ENCODE measurements around the gene THAP4.

The THAP4 gene

DNA sequence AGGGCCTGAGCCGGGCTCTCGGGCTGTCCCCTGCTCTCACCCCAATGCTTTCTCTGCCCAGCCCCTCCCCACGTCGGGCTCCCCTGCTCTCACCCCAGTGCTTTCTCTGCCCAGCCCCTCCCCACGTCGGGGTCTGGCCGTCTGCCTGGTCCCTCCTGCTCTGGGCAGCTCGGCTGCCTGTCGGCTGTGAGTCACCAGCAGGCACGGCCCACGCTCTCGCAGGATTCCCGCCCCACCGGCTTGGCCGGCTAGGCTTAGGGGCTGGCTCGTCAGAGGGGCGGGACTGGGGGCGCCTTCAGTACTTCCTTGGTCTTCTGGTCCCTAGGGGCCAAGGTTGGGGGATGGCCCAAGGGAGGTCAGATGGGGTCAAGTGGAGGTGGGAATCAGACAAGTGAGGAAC is 75.1 kb downstream of the THAP4 start:
- peak; percentile 58 for DNase-seq (ENCODE audit: low read depth)
- no peak for TF ChIP-seq MYC (IDR thresholded peaks at IDR 0.05; ENCODE audit: low read depth, low read length)
- TF ChIP-seq, protein P1, sequence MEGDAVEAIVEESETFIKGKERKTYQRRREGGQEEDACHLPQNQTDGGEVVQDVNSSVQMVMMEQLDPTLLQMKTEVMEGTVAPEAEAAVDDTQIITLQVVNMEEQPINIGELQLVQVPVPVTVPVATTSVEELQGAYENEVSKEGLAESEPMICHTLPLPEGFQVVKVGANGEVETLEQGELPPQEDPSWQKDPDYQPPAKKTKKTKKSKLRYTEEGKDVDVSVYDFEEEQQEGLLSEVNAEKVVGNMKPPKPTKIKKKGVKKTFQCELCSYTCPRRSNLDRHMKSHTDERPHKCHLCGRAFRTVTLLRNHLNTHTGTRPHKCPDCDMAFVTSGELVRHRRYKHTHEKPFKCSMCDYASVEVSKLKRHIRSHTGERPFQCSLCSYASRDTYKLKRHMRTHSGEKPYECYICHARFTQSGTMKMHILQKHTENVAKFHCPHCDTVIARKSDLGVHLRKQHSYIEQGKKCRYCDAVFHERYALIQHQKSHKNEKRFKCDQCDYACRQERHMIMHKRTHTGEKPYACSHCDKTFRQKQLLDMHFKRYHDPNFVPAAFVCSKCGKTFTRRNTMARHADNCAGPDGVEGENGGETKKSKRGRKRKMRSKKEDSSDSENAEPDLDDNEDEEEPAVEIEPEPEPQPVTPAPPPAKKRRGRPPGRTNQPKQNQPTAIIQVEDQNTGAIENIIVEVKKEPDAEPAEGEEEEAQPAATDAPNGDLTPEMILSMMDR (IDR thresholded peaks at IDR 0.05; ENCODE audit: low read depth, low read length): no peak
- TF ChIP-seq, protein P2, sequence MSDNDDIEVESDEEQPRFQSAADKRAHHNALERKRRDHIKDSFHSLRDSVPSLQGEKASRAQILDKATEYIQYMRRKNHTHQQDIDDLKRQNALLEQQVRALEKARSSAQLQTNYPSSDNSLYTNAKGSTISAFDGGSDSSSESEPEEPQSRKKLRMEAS (IDR thresholded peaks at IDR 0.05; ENCODE audit: low read depth, low read length): no peak
- no peak for TF ChIP-seq POLR2A (IDR thresholded peaks at IDR 0.05; ENCODE audit: extremely low read depth, insufficient read length)
- H3K4me3 ChIP-seq (ENCODE audit: low read depth, low read length): no peak overlapping the region

DNA sequence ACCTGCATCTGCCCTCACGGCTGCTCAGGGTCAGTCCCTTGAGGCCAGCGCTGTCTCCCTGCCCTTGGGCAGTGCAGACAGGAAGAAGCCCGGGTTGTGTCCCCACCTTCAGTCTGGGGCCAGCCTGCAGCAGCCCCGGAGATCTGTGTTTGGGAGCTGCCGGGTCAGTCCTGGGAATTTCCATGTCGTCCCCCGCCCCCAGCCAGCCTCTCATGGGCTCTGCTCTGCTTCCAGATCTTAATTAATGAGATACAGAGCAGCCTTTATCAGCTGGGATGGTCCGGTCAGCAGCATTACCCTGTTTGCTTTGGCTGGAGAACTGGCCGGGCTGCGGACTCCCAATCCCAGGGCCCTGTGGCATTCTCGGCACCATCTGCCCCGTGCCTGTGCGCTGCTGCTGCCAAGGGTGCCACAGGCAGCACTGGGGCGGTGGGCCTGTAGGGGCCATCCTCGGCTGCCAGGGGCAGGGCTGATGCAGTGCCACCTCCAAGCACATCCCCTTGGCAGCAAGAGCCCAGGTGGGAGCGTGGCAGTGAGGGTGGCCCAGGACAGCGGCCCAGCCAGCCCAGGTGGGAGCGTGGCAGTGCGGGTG is 76.0 kb downstream of the THAP4 start:
- TF ChIP-seq, protein P1 (IDR thresholded peaks at IDR 0.05; ENCODE audit: low read depth, low read length): no peak
- no peak for TF ChIP-seq POLR2A (IDR thresholded peaks at IDR 0.05; ENCODE audit: extremely low read depth, insufficient read length)
- TF ChIP-seq MYC (IDR thresholded peaks at IDR 0.05; ENCODE audit: low read depth, low read length): no peak
- no peak for DNase-seq (ENCODE audit: low read depth)
- H3K4me3 ChIP-seq (ENCODE audit: low read depth, low read length): no peak overlapping the region

DNA sequence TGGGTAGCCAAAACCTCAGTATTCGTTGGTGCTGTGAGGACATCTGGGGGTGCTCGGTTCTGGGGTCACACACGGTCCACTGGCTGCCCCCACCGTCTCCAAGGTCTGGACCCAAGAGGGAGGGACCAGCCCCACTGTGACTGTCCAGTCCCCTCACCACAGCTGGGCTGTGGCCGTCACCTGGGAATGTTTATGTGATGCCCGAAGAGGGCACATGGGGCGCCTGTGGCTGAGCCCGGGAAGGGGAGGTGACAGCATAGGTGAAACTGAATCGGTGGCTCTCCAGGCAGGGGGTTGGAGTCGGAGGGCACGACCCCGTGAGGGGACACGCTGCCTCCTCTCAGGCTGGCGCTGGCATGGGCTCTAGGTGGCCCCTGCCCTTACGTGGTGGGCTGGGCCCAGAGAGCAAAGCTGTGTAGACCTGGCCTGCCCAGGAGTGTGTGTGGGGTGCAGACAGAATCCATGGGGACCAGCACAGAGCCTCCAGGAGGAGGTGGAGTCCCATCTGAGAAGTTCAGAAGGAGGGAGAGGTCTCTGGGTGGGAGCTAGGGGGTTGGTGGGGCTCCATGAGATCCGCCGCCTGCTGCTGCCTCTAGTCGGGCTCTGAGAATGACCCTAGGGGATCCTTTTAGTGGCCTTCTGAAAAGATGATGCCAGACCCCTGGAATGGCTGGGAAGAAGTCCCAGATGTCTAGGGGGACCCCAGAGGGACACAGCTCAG is 76.6 kb downstream of the THAP4 start:
- no peak overlapping the region for H3K4me3 ChIP-seq (ENCODE audit: low read depth, low read length)
- DNase-seq (ENCODE audit: low read depth): no peak
- TF ChIP-seq POLR2A (IDR thresholded peaks at IDR 0.05; ENCODE audit: extremely low read depth, insufficient read length) (no peak), MYC (IDR thresholded peaks at IDR 0.05; ENCODE audit: low read depth, low read length) (no peak)
- TF ChIP-seq, protein P1 (IDR thresholded peaks at IDR 0.05; ENCODE audit: low read depth, low read length): no peak
- TF ChIP-seq, protein P2 (IDR thresholded peaks at IDR 0.05; ENCODE audit: low read depth, low read length): no peak

DNA sequence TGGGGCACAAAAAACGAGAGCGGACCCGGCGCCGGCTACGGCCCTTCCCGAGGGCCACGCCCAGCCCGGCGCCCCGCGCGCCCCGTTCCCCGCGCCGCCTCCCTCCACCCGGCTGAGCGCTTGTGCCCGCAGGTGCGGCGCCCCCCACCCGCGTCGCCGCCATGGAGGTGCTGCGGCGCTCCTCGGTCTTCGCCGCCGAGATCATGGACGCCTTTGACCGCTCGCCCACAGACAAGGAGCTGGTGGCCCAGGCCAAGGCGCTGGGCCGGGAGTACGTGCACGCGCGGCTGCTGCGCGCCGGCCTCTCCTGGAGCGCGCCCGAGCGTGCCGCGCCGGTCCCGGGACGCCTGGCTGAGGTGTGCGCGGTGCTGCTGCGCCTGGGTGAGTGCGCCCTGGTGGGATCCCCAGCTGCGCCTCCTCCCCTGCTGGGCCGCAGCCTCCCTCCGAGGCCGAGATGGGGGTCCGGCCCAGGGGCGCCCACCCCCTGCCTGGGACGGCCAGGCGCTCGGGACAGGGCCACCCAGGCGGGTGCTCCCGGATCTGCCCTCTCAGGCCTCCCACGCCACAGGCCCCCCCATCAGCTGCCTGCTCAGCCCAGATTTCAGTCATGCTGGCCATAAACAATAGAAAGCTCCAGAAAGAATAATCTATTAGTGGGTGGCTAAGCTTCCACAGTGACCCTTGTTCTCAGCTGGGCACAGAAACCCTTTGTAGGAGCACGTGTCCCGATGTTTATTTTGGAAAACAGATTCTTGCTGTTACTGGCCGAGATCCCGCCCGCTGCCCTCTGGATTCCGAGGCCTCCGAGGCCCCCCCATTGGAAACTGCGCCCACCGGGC is 77.4 kb downstream of the THAP4 start:
- no peak overlapping the region for H3K4me3 ChIP-seq (ENCODE audit: low read depth, low read length)
- TF ChIP-seq POLR2A (IDR thresholded peaks at IDR 0.05; ENCODE audit: extremely low read depth, insufficient read length): no peak
- no peak for TF ChIP-seq MYC (IDR thresholded peaks at IDR 0.05; ENCODE audit: low read depth, low read length)
- TF ChIP-seq, protein P2 (IDR thresholded peaks at IDR 0.05; ENCODE audit: low read depth, low read length): no peak
- TF ChIP-seq, protein P1 (IDR thresholded peaks at IDR 0.05; ENCODE audit: low read depth, low read length): no peak
- no peak for DNase-seq (ENCODE audit: low read depth)

DNA sequence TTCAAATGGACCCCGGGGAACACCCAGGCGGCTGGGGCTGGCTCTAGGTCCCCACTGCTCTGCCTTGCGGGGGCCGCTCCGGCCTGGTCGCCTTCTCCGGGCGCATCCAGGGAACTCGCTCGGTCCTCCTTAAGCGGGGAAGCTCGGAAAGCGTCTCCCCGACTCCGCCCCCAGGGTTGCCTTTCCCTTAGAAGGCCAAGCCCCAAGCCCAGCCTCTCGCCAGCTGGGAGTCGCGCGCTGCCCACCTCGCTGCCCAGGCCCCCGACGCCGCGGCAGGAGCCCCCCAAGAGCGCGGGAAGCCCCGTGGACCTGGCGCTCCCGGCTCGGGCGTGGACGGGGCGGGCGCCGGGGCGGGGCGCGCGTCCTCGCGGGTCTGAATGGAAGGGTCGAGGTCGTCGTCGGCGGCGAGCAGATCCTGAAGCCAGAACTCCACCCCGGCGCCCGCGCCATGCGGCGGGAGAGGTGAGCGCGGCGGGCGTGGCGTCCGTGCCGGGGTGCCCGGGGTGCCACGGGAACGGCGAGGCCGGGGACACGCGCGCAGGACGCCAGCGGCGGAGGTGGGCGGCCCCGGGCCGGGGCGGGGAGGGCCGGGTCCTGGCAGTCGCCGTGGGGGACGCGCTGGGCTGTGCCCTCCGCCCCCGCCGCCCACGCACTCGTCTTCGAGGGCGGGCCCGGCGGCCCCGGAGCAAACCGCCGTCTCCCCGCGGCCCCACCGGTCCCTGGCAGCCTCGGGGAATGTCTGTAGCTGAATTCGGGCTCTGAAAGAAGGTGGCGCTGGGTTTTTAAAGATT is 78.2 kb downstream of the THAP4 start, which contains the start of gene BOK:
BOK (plus strand) TSS at position 214 of the 791 bp plus-strand sequence. CDS start 739 bp downstream, outside the sequence.
- DNase-seq (ENCODE audit: low read depth): no peak
- no peak for TF ChIP-seq POLR2A (IDR thresholded peaks at IDR 0.05; ENCODE audit: extremely low read depth, insufficient read length)
- TF ChIP-seq, protein P1 (IDR thresholded peaks at IDR 0.05; ENCODE audit: low read depth, low read length): no peak
- TF ChIP-seq MYC (IDR thresholded peaks at IDR 0.05; ENCODE audit: low read depth, low read length): no peak
- TF ChIP-seq, protein P2 (IDR thresholded peaks at IDR 0.05; ENCODE audit: low read depth, low read length): no peak

More for the DNA sequence above, 78.2 kb downstream of the THAP4 start, which contains the start of gene BOK:
- no peak within 1 kb of the TSS for H3K4me3 ChIP-seq (ENCODE audit: low read depth, low read length)

All from NB4 (cell line).